ENCODE measurements around the gene GBP5.
"Not testable (repeated sequence)": the region's sequence is repeated elsewhere in the genome, so short reads cannot be mapped to it uniquely, and the experiment has no call there.

The GBP5 gene

GRCh38 chr1:89272269-89273041 is at the start of gene GBP5:
TSS of gene GBP5 (minus strand) at chr1:89272860. CDS start at chr1:89269555, 3,305 bp downstream.
- in situ Hi-C loops (cut with HindIII; ENCODE audit: low sequenced_read_pairs): not testable (repeated sequence)

- in situ Hi-C loops (cut with HindIII; ENCODE audit: low sequenced_read_pairs): no loop called here
Observed at GRCh38 chr1:89322402-89322801, 49.7 kb upstream of the GBP5 start.

GRCh38 chr1:89312572-89312971 is 39.9 kb upstream of the GBP5 start:
- in situ Hi-C loops (cut with HindIII; ENCODE audit: low sequenced_read_pairs): no loop called here

- in situ Hi-C loops (cut with HindIII; ENCODE audit: low sequenced_read_pairs): no loop called here
Observed at GRCh38 chr1:89311757-89312156, 39.1 kb upstream of the GBP5 start.

GRCh38 chr1:89310976-89311375 is 38.3 kb upstream of the GBP5 start:
- in situ Hi-C loops (cut with HindIII; ENCODE audit: low sequenced_read_pairs): no loop called here

GRCh38 chr1:89310505-89310904 is 37.8 kb upstream of the GBP5 start:
- in situ Hi-C loops (cut with HindIII; ENCODE audit: low sequenced_read_pairs): no loop called here

- in situ Hi-C loops (cut with HindIII; ENCODE audit: low sequenced_read_pairs): no loop called here
Observed at GRCh38 chr1:89309828-89310227, 37.2 kb upstream of the GBP5 start.

GRCh38 chr1:89306273-89306672 is 33.6 kb upstream of the GBP5 start:
- in situ Hi-C loops (cut with HindIII; ENCODE audit: low sequenced_read_pairs): no loop called here

- in situ Hi-C loops (cut with HindIII; ENCODE audit: low sequenced_read_pairs): no loop called here
Observed at GRCh38 chr1:89305493-89305892, 32.8 kb upstream of the GBP5 start.

- in situ Hi-C loops (cut with HindIII; ENCODE audit: low sequenced_read_pairs): no loop called here
Observed at GRCh38 chr1:89304572-89305230, 32.0 kb upstream of the GBP5 start.

GRCh38 chr1:89302697-89303332 is 30.2 kb upstream of the GBP5 start:
- in situ Hi-C loops (cut with HindIII; ENCODE audit: low sequenced_read_pairs): no loop called here

- in situ Hi-C loops (cut with HindIII; ENCODE audit: low sequenced_read_pairs): not testable (repeated sequence)
Observed at GRCh38 chr1:89299739-89300463, 27.2 kb upstream of the GBP5 start.

GRCh38 chr1:89298461-89298860 is 25.8 kb upstream of the GBP5 start:
- in situ Hi-C loops (cut with HindIII; ENCODE audit: low sequenced_read_pairs): no loop called here

- in situ Hi-C loops (cut with HindIII; ENCODE audit: low sequenced_read_pairs): no loop called here
Observed at GRCh38 chr1:89295187-89295586, 22.5 kb upstream of the GBP5 start.

- in situ Hi-C loops (cut with HindIII; ENCODE audit: low sequenced_read_pairs): no loop called here
Observed at GRCh38 chr1:89291276-89291675, 18.6 kb upstream of the GBP5 start.

GRCh38 chr1:89288051-89288340 is 15.3 kb upstream of the GBP5 start:
- in situ Hi-C loops (cut with HindIII; ENCODE audit: low sequenced_read_pairs): no loop called here

GRCh38 chr1:89287181-89288050 is 14.8 kb upstream of the GBP5 start:
- in situ Hi-C loops (cut with HindIII; ENCODE audit: low sequenced_read_pairs): no loop called here

- in situ Hi-C loops (cut with HindIII; ENCODE audit: low sequenced_read_pairs): no loop called here
Observed at GRCh38 chr1:89286549-89287180, 14.0 kb upstream of the GBP5 start.

- in situ Hi-C loops (cut with HindIII; ENCODE audit: low sequenced_read_pairs): no loop called here
Observed at GRCh38 chr1:89285745-89286380, 13.2 kb upstream of the GBP5 start.
